Activated naive CD4-positive, alpha-beta T cell treated with anti-CD3 and anti-CD28 coated beads, Interleukin-2, amount 50 U/mL, for 16 hours (primary cell): ENCODE results near the gene UBE2Q2.
"Not testable (repeated sequence)": the region's sequence is repeated elsewhere in the genome, so short reads cannot be mapped to it uniquely, and the experiment has no call there.

Source experiments
- DNase-seq: peaks from one replicate; pipeline ENCODE4 v3.0.0-alpha.2; 2020

Gene UBE2Q2

GRCh38 chr15:75827691-75828090, 15.6 kb upstream of the UBE2Q2 start:
- no peak for DNase-seq

GRCh38 chr15:75828429-75828828, 14.8 kb upstream of the UBE2Q2 start:
- DNase-seq, result no peak

DNA sequence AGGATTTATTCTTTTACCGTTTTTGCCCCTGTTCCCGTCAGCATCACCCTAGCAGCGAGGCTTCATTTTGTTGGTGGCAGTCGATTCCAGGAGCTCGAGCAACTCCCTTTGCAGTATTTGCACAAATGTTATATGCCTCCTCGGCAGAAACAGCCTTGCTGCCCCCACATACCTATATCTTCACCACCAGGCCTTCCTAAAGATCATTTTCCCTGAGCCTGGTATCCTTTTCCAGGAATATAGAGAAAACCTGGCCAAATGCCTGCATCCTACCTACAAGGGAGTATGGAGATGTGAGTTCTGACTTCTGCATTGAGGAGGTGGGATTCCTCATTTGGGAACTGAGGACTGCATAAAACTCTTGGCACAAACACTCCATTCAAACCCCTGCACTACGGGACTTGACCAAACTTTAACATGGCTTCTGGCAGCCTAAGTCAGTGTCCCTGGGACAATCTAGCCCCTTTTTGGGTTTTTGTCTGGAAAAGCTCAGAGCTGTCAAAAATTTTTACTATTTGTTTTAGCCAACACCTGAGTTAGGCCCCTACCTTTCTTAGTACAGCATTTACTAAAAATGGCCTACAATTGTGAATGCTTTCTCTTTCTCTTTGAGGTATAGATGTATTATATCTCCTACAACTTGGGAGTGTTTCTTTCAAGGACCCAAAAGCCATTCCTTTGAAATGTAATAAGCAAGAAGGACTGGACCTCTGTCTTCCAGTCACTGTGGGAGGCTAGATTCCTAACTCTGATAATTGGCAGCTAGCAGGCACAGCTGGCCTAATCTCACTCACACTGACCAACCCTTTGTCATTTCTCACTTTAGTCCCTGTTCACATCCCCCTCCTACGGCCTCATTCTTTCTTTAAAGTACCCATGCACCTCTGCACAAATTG, 12.1 kb upstream of the UBE2Q2 start:
- DNase-seq, result no peak

DNA sequence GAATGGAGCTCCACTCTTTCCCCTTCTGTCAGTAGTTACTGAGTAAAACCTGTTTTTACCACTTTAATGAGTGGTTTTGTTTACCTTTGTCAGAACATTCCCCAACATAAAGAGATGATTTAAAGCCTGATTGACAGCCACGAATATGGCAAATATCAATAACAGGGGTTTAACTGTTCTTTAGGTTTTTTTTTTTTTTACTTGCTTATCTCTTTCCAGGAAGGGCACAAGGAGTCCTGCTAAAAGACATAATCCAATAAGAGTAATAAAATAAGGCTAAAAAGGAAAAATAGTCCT, 11.5 kb upstream of the UBE2Q2 start:
- no peak for DNase-seq

- DNase-seq, result no peak
Measured at GRCh38 chr15:75832114-75832513, 11.1 kb upstream of the UBE2Q2 start.

DNA sequence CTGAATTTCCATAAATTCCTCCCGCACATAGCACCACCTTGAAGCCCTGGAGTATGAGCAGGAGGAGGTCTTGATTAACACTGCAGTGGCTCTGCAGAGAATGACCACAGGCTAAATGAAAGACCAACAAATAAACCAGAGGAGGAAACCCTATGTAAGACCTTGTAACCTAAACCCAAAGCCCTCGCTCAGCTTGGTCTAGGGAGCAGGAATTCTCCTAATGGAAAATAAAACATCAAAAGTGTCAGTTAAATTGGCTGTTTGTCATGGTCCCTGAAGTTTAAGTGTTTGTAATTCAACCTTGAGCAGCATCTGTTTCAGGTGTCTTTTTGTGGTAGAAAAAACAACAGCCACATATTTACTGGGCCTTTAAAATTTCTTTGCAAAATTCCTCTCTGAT, 9.2 kb upstream of the UBE2Q2 start:
- DNase-seq, result no peak

- DNase-seq, result no peak
Measured at GRCh38 chr15:75835990-75836958, 7.0 kb upstream of the UBE2Q2 start.

DNA sequence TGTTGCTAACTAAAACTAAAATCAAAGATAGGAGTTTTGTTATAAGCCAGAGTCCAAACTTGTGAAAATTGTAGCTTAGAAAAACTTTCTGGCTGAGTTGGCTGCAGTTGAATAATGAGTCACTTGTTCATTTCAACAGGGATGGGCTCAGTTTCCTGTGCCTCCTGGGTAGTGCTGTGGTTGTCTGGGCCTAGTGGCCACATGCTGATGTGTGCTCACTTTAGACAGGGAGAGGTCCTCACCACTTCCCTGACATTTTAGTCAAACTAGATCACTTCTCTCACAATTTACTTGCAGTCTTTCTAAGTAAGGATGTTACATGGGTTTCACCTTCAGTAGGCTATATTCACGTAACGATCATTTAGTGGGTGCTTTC, 6.3 kb upstream of the UBE2Q2 start:
- DNase-seq, result no peak

DNA sequence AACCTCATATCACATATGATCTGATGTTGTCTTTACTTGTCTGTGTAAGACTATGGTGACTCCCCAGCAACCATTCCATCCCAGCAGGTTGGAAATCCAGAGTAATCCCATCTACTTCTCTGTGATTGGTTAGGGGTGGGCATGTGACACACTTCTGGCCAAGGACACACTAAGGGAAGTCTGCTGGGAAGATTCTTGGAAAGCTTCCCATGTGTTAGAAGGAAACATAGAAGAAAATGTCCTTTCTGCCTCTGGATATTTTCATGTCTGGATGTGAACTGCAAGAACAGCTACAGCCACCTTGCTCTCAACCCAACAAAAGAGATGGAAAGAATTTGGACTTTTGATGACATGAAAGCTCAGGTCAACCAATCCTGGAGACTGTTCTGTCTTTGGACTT, 2.6 kb upstream of the UBE2Q2 start:
- DNase-seq, result no peak

DNA sequence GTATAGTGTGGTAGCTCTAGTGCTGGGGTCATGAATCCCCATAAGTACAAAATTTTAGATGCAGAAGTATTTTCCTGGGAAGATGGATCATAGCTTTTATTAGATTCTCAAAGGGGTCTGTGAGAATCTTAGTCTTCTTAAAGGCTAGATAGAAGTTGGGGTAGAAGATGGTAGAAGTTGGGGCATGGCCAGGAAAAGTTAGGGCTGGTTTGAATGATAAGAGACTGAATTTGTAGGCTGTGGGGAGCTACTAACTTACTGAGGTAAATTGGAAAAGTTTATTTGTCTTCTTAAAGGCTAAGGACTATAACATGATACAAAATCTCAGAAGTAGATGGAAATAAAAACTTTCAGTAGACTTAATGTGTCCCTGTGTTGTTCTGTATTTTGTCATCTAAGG, 1.6 kb upstream of the UBE2Q2 start:
- no peak for DNase-seq

DNA sequence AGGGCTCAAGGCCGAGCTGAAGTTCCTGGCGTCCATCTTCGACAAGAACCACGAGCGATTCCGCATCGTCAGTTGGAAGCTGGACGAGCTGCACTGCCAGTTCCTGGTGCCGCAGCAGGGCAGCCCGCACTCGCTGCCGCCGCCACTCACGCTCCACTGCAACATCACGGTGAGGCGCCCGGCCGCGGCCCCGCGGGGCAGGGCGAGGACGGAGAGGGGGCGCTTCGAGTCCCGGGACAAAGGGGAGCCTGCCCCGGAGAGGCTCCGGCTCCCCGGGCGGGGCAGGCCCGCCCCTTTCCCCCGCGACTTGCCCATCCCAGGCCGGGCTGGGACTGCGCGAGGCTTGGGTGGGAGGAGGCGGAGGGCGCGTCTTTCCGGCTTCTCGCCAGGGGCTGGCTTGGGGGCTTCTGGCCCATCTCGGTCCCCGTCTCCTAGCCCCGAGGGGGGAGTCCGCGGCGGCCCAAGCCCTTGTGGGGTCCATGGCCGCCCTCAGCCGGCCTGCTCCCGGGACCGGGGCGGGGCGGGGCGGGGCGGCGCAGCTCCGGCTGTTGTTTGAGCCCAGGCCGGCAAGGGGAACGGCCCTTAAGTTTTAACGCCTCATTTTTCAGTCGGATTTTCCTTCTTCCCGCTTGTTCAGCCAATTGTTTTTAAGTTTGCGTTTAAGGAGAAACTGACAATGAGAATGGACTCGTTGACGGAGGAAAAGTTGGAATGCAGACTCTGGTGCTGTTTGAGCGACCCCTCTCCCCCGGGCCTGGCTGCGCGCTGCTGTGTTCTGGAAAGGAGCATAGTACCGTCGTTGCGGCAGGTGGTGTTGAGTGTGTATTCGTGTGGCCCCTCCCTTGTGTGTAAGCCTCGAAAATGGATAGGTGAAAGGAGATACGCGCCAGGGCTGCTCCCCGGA, 683 bp downstream of the UBE2Q2 start:
- peak; percentile 56 for DNase-seq

GRCh38 chr15:75844629-75845335, 1.5 kb downstream of the UBE2Q2 start:
- no peak for DNase-seq

- DNase-seq, result no peak
Measured at GRCh38 chr15:75849167-75849566, 5.9 kb downstream of the UBE2Q2 start.

DNA sequence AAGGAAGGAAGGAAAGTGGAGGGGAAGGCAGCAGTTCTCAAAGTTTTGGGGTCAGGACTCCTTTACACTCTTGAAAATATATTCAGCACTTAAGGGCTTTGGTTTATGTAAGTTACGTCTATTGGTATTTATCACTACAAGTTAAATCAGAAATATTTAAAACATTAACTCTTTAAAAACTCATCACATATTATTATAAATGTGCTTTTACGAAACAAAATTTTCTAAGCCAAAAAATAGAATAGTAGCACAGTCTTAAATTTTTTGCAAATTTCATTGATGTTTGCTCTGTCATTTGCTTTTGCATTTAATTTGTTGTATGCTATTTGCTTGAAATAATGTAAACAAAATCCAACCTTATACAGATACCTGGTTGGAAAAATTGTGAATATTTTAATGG, 7.5 kb downstream of the UBE2Q2 start:
- DNase-seq, result no peak

- DNase-seq, result not testable (repeated sequence)
Measured at GRCh38 chr15:75851566-75851965, 8.3 kb downstream of the UBE2Q2 start.

GRCh38 chr15:75857886-75858285, 14.6 kb downstream of the UBE2Q2 start:
- no peak for DNase-seq

GRCh38 chr15:75861750-75862402, 18.6 kb downstream of the UBE2Q2 start:
- no peak for DNase-seq

GRCh38 chr15:75862796-75863195, 19.5 kb downstream of the UBE2Q2 start:
- DNase-seq, result no peak

GRCh38 chr15:75864213-75865059, 21.2 kb downstream of the UBE2Q2 start:
- DNase-seq, result no peak

GRCh38 chr15:75866045-75866444, 22.8 kb downstream of the UBE2Q2 start:
- not testable (repeated sequence) for DNase-seq

GRCh38 chr15:75866916-75867315, 23.7 kb downstream of the UBE2Q2 start:
- DNase-seq, result no peak
